Subcutaneous abdominal adipose tissue (tissue), 5 donors: ENCODE results near the gene BPIFA3.

ENCODE experiments used
- H3K27ac ChIP-seq: one replicate; pipeline ENCODE4 v1.7.0; 2013; ENCODE audit warnings: low read depth, mild to moderate bottlenecking, inconsistent platforms, low read length, moderate library complexity
- H3K27me3 ChIP-seq, 5 donors: one replicate each; pipeline ENCODE4 v1.7.0; 2013; ENCODE audit warnings: low read length in 5 of 5, inconsistent platforms in 1 of 5; ENCODE audit not compliant: control insufficient read depth in 5 of 5, insufficient read depth in 4 of 5
- H3K36me3 ChIP-seq, 5 donors: one replicate each; pipeline ENCODE4 v1.7.0; 2013; ENCODE audit warnings: low read length in 5 of 5; ENCODE audit not compliant: control insufficient read depth in 5 of 5, insufficient read depth in 5 of 5
- H3K4me1 ChIP-seq, 5 donors: one replicate each; pipeline ENCODE4 v1.7.0; 2013; ENCODE audit warnings: low read length in 5 of 5, mild to moderate bottlenecking in 3 of 5, moderate library complexity in 1 of 5; ENCODE audit not compliant: control insufficient read depth in 5 of 5, insufficient read depth in 5 of 5
- H3K4me3 ChIP-seq, 5 donors: one replicate each; pipeline ENCODE4 v1.7.0; 2013; ENCODE audit warnings: low read length in 5 of 5, low read depth in 1 of 5
- H3K9ac ChIP-seq, 5 donors: one replicate each; pipeline ENCODE4 v1.7.0; 2013; ENCODE audit warnings: low read length in 5 of 5, mild to moderate bottlenecking in 4 of 5, moderate library complexity in 3 of 5
- H3K9me3 ChIP-seq, 5 donors: one replicate each; pipeline ENCODE4 v1.7.0; 2013; ENCODE audit warnings: low read length in 5 of 5; ENCODE audit not compliant: control insufficient read depth in 5 of 5
- donor health status: healthy.
- donor health status: healthy.
- donor health status: healthy.
- donor health status: healthy.
- donor health status: healthy.

Gene BPIFA3

DNA sequence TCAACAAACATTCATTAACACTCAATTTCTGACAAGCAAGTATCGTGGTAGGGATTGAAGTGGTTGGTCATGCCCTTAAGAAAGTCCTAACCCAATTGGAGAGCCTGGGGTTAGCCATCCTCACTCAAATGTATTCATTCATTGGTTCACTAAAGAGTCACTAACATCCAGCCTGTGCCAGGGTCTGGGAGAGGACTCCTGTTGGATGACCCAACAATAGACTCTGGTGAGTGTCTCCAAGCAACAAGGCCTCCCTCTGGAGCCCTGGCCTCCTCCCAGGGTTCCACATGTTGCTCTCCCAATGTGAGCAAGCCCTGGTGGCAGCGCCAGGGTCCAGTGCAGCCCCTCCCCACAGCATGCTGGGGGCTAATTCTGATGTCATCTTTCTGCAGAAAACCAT lies at the start of gene BPIFA3:
TSS of gene BPIFA3 (plus strand) at position 301 of the 400 bp plus-strand sequence. CDS start 185 bp downstream, outside the sequence.
- H3K27ac ChIP-seq: no peak within 1 kb of the TSS
- H3K27me3 ChIP-seq: peaks cover 0 to 27% (median 15%) of the 10 kb centered on the region in 5 donors
- H3K4me3 ChIP-seq: no peak within 1 kb of the TSS
- no peaks in the 10 kb centered on the region for H3K36me3 ChIP-seq
- no peaks in the 10 kb centered on the region for H3K9me3 ChIP-seq
- H3K4me1 ChIP-seq: no peaks in the 10 kb centered on the region
- no peak within 1 kb of the TSS for H3K9ac ChIP-seq

DNA sequence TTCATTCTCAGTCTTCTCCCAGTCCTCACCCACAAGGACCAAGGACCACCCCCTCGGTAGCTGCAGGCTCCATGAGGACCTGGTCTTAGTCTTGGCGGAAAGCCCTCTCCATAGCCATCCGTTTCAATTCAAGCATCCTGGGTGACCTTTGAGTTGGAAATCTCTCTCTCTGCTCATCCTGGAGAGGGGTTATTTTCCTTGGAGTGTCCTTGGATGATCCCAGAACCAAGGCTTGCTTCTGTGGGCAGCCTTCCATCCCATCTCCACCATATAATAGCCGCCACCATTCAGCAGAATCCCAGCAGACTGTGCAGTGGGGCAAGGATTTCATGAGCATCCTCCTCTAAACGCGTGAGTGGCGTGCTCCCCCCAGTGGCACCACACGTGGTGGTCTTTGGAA lies 49.3 kb upstream of the BPIFA3 start, which contains the start of gene BPIFA2:
TSS of gene BPIFA2 (plus strand) at position 301 of the 400 bp plus-strand sequence. CDS start 987 bp downstream, outside the sequence.
- Histone ChIP-seq H3K4me1 (no peaks in the 10 kb centered on the region), H3K27me3 (peaks cover 4 to 14% (median 6%) of the 10 kb centered on the region in 5 donors), H3K4me3 (no peak within 1 kb of the TSS), H3K9ac (no peak within 1 kb of the TSS), H3K9me3 (peaks cover 0 to 16% (median 8%) of the 10 kb centered on the region in 5 donors), H3K27ac (no peak within 1 kb of the TSS), H3K36me3 (no peaks in the 10 kb centered on the region)

DNA sequence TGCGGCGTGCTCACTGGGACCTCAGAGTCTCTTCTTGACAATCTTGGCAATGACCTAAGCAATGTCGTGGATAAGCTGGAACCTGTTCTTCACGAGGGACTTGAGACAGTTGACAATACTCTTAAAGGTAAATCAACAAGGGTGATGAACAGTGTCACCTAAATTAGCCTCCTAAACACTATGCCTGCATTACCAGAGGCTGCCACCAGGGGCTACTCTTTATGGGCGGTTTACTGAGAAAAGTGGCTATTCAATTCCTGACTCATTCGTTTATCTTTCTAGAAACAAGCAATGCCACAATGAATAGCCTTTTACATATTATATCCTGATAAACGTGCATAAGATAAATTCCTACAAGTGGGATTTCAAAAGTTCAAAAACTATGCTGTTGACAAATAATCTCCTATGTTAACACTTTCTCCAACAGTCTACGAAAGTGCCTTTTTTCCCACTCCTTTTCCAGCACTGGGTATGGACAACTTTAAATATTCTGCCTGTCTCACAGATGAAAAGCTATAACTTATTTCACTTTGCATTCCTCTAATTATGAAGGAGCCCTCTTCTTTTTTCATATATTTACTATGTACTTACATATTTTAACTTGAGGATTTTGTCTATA lies 47.9 kb upstream of the BPIFA3 start:
- Histone ChIP-seq H3K9ac (no peak overlapping the region), H3K27ac (no peak overlapping the region), H3K27me3 (peaks cover 2 to 11% (median 5%) of the 10 kb centered on the region in 5 donors), H3K4me1 (no peaks in the 10 kb centered on the region), H3K9me3 (peaks cover 0 to 16% (median 8%) of the 10 kb centered on the region in 5 donors), H3K36me3 (no peaks in the 10 kb centered on the region), H3K4me3 (no peak overlapping the region)

DNA sequence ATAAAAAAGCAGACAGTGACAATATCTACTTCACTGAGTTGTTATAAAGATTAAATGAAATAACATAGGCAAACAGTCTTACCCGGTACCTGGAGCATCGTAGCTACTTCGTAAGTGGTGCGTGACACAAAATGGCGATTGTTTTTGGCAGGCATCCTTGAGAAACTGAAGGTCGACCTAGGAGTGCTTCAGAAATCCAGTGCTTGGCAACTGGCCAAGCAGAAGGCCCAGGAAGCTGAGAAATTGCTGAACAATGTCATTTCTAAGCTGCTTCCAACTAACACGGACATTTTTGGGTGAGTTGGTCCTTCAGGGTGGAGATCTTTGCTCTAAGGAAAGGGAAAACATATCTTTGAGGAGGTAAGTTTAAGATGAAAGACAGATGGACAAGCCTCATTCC lies 44.4 kb upstream of the BPIFA3 start:
- peaks cover 0 to 16% (median 8%) of the 10 kb centered on the region in 5 donors for H3K9me3 ChIP-seq
- H3K36me3 ChIP-seq: no peaks in the 10 kb centered on the region
- no peak overlapping the region for H3K4me3 ChIP-seq
- no peak overlapping the region for H3K27ac ChIP-seq
- no peak overlapping the region for H3K9ac ChIP-seq
- H3K4me1 ChIP-seq: no peaks in the 10 kb centered on the region
- peaks cover 0 to 4% (median 0%) of the 10 kb centered on the region in 5 donors for H3K27me3 ChIP-seq

DNA sequence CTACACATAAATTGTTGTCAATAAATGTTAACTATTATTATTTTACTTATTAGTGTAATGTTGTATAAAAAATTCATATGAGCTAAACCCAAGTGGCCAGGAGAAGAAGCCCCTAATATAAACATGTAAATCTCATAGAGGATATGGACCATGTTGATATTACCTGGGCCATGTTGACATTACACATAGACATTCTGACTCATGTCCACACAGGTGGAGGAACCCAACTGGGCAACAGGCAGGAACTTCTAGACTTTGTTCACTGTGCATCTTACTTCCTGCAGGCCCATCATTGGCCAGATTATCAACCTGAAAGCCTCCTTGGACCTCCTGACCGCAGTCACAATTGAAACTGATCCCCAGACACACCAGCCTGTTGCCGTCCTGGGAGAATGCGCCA lies 42.0 kb upstream of the BPIFA3 start:
- Histone ChIP-seq H3K4me3 (no peak overlapping the region), H3K27me3 (peaks cover 0 to 4% (median 0%) of the 10 kb centered on the region in 5 donors), H3K9ac (no peak overlapping the region), H3K36me3 (no peaks in the 10 kb centered on the region), H3K27ac (no peak overlapping the region), H3K9me3 (peaks cover 0 to 3% (median 0%) of the 10 kb centered on the region in 5 donors), H3K4me1 (no peaks in the 10 kb centered on the region)

DNA sequence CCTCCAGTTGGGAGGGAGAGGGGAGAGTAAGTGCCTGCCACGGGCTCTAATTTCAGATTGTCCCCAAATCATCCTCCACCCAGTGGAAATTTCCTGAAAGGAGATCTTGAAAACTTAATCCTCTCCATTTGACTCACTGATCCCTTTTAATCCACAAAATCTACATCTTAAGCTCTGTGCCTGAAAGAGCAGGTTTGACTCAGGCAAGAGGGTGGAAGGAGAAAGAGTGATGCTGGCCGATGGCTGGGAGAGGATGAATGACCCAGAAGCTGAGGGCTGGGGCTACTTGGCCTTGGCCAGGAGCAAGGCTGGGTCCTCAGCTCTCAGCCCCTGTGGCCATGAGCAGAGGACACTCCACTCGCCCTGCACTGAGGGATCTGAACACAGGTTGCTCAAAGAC lies 41.1 kb upstream of the BPIFA3 start:
- no peaks in the 10 kb centered on the region for H3K36me3 ChIP-seq
- peaks cover 0 to 4% (median 0%) of the 10 kb centered on the region in 5 donors for H3K27me3 ChIP-seq
- H3K4me1 ChIP-seq: no peaks in the 10 kb centered on the region
- H3K27ac ChIP-seq: no peak overlapping the region
- H3K4me3 ChIP-seq: no peak overlapping the region
- H3K9me3 ChIP-seq: no peaks in the 10 kb centered on the region
- H3K9ac ChIP-seq: no peak overlapping the region

DNA sequence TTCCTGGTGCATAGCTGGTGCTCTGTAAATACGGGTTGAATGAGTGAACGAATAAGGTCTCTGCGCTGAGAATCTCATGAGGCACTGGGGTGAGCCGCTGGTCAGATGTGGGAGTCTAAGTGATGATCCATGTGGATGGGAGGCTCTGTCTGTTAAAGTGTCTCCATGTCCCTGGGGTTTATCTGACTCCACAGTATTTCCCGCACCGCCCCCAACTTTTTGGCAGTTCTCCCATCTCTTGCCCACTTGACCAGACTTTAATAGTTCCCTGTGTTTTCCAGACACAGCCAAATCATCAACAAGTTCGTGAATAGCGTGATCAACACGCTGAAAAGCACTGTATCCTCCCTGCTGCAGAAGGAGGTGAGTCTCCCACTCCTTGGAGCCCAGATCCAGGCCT lies 39.3 kb upstream of the BPIFA3 start:
- H3K9ac ChIP-seq: no peak overlapping the region
- peaks cover 0 to 4% (median 0%) of the 10 kb centered on the region in 5 donors for H3K27me3 ChIP-seq
- H3K4me1 ChIP-seq: no peaks in the 10 kb centered on the region
- H3K27ac ChIP-seq: no peak overlapping the region
- H3K9me3 ChIP-seq: peaks cover 0 to 2% (median 0%) of the 10 kb centered on the region in 5 donors
- H3K36me3 ChIP-seq: no peaks in the 10 kb centered on the region
- no peak overlapping the region for H3K4me3 ChIP-seq

DNA sequence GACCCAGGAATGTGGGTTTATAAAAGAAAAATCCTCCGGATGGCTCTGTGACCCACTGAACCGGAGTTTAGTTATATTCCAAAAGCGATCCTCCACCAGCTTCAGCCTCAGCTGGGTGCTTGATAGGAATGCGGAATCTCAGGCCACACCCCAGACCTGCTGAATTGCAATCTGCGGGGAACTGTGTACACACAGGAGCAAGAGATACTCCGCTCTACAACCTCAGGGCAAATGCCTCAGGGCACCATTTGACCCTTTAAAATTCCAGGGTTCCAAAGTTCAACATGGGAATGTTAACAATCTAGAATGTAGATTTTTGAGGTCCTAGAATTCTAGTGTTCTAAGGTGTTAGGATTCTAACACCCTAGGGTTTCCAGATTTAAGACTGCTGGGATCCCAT lies 38.4 kb upstream of the BPIFA3 start:
- H3K27me3 ChIP-seq: peaks cover 0 to 4% (median 0%) of the 10 kb centered on the region in 5 donors
- H3K9me3 ChIP-seq: peaks cover 0 to 7% (median 6%) of the 10 kb centered on the region in 5 donors
- H3K4me1 ChIP-seq: no peaks in the 10 kb centered on the region
- no peak overlapping the region for H3K9ac ChIP-seq
- no peak overlapping the region for H3K27ac ChIP-seq
- H3K36me3 ChIP-seq: no peaks in the 10 kb centered on the region
- H3K4me3 ChIP-seq: no peak overlapping the region

DNA sequence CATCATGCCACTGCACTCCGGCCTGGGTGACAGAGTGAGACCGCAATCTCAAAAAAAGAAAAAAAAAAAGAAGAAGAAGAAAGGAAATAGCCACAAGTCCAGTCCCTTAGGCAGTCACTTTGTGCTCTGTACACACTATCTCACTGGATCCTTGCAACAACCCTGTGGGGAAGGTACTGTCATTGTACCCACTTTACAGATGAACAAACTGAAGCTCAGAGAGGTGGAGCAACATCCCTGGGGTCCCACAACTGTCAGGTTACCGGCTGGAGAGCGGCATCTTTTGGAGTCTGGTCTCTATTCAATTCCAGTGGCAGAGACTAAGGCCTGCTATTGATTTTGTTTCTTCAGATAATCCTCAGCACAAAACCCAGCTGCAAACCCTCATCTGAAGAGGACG lies 37.0 kb upstream of the BPIFA3 start:
- peaks cover 0 to 4% (median 0%) of the 10 kb centered on the region in 5 donors for H3K27me3 ChIP-seq
- no peak overlapping the region for H3K4me3 ChIP-seq
- peaks cover 0 to 7% (median 6%) of the 10 kb centered on the region in 5 donors for H3K9me3 ChIP-seq
- H3K27ac ChIP-seq: no peak overlapping the region
- H3K4me1 ChIP-seq: no peaks in the 10 kb centered on the region
- H3K36me3 ChIP-seq: no peaks in the 10 kb centered on the region
- no peak overlapping the region for H3K9ac ChIP-seq

DNA sequence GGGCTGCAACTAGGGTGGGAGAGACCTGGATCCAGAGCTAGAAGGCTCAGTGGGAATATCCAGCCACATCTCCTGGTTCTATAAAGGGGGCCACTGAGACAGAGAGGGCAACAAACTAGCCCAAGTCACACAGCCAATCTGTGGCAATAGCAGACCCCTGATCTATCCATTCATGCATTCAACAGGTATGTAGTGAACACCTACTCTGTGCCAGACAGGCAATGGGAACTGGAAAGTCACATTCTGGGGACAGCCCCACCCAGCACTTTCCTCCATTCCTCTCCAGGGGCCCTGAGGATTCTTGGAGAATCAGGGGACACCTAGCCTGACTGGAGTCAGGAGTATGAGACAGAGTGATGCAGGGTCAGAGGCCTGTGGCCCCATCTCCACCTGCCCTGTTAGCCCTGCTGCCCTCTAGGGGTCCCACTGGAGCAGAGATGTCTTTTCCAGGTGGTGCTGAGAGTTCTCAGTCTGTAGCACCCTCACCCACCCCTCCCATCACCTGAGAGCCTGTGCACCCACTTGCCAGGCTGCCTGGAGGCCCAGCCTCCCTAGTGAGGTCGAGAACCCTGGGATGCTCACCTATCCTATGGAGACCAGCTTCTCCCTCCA lies 35.6 kb upstream of the BPIFA3 start:
- H3K4me1 ChIP-seq: no peaks in the 10 kb centered on the region
- no peak overlapping the region for H3K9ac ChIP-seq
- peaks cover 0 to 7% (median 6%) of the 10 kb centered on the region in 5 donors for H3K9me3 ChIP-seq
- no peak overlapping the region for H3K4me3 ChIP-seq
- H3K27ac ChIP-seq: no peak overlapping the region
- no peaks in the 10 kb centered on the region for H3K36me3 ChIP-seq
- H3K27me3 ChIP-seq: peaks cover 0 to 4% (median 0%) of the 10 kb centered on the region in 5 donors
